Colon (tissue), 2 donors: ENCODE measurements around the gene LRRC8E.
"Not testable (repeated sequence)": the region's sequence is repeated elsewhere in the genome, so short reads cannot be mapped to it uniquely, and the experiment has no call there.

Source experiments
- FAIRE-seq: peaks from 2 replicates; lab custom pipeline; 2012; peaks lifted over from hg19 to GRCh38; lab: Jason Lieb, UNC
- donor health status: control.
- donor health status: control.

LRRC8E gene

GRCh38 chr19:7920519-7921301, 32.4 kb downstream of the LRRC8E start:
- FAIRE-seq: no peak

- FAIRE-seq: no peak
Observed at GRCh38 chr19:7921302-7921966, 33.1 kb downstream of the LRRC8E start.

GRCh38 chr19:7921967-7922835, 33.9 kb downstream of the LRRC8E start:
- no peak for FAIRE-seq

GRCh38 chr19:7922836-7923195, 34.5 kb downstream of the LRRC8E start:
- FAIRE-seq: no peak

- FAIRE-seq: no peak
Observed at GRCh38 chr19:7923295-7924191, 35.2 kb downstream of the LRRC8E start.

GRCh38 chr19:7924241-7924640, 35.9 kb downstream of the LRRC8E start:
- FAIRE-seq: no peak

GRCh38 chr19:7924651-7925170, 36.4 kb downstream of the LRRC8E start:
- no peak for FAIRE-seq

- FAIRE-seq: no peak
Observed at GRCh38 chr19:7925171-7925851, 37.0 kb downstream of the LRRC8E start.

GRCh38 chr19:7926021-7926726, 37.9 kb downstream of the LRRC8E start, which contains the start of gene CTXN1:
CTXN1 (minus strand) TSS chr19:7926135; CDS start chr19:7925538, 597 bp downstream.
- FAIRE-seq: no peak

GRCh38 chr19:7926727-7927604, 38.7 kb downstream of the LRRC8E start:
- FAIRE-seq: no peak

GRCh38 chr19:7927605-7928333, 39.5 kb downstream of the LRRC8E start:
- no peak for FAIRE-seq

GRCh38 chr19:7928334-7928706, 40.0 kb downstream of the LRRC8E start:
- FAIRE-seq: no peak

- FAIRE-seq: no peak
Observed at GRCh38 chr19:7928741-7929701, 40.7 kb downstream of the LRRC8E start.

- FAIRE-seq: not testable (repeated sequence)
Observed at GRCh38 chr19:7930030-7930429, 41.7 kb downstream of the LRRC8E start.

GRCh38 chr19:7930765-7931164, 42.5 kb downstream of the LRRC8E start:
- no peak for FAIRE-seq

- FAIRE-seq: no peak
Observed at GRCh38 chr19:7931221-7932061, 43.1 kb downstream of the LRRC8E start.
